Adrenal gland (tissue), 5 donors: Measurements from ENCODE around the gene RER1.

Experiments used
- CTCF ChIP-seq, 6 experiments: fragments of 450-650 bp in 4 of 6; fragments of 200-600 bp in 2 of 6; sonication (generic) in 1 of 6; IDR thresholded peaks; 1 replicate in 5 of 6; 2 replicates in 1 of 6; pipeline versions ENCODE4 v1.5.1 to v1.8.0; 2016 to 2021; ENCODE audit warnings: antibody characterized with exemption in 6 of 6, mild to moderate bottlenecking in 2 of 6, moderate library complexity in 1 of 6
- POLR2A ChIP-seq, 2 donors: fragments of 450-650 bp; IDR thresholded peaks; one replicate each; pipeline ENCODE4 v1.6.1; 2017; ENCODE audit warnings: antibody characterized with exemption in 2 of 2, mild to moderate bottlenecking in 2 of 2, moderate library complexity in 1 of 2
- donor health status: DM: no; HTN: no; CAD: no.

DNA sequence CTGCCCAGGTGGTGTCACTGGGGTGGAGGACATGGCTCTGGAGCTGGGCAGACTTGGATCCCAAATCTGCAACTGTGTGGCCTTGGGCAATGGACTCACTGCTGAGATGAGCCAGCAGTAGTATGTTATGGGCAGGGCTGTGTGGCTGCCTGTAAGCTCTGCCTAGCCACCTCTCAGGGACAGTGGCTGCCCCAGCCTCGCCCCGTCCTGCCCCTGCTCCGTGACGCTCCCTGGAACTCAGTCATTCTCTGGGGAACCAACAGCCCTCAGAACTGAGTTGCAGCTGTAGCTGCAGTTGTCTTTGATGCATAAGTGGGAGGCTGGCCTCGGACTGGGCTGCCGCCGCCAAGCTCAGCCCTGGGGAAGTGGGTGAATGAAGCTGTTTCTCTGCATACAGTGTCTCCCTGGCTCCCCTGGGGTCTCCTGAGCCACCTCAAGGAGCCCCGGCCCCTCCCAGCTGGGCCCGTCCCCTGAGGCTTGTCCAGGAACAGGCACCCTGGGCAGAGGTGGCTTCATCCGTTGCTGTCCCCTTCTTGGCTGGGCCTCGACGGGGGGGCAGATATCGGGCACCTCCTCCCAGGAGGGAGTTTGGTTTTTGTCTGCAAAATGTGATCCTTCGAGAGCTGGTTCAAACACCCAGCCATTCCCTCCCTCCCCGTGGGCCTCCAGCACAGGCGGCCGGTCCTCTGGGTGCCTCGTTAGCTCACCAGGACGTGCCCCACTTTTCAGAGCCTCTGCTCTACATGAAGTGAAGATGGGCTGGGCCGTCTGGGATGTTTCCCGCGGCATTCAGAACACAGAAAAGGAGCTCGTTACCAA lies 58.2 kb downstream of the RER1 start:
- TF ChIP-seq CTCF (IDR thresholded peaks at IDR 0.05), result no peak
- TF ChIP-seq POLR2A (IDR thresholded peaks at IDR 0.05), result no peak
